ENCODE results near the gene TEX50. TPM values are rescaled to one million over a fixed set of nuclear protein-coding genes. Genes with fewer than 3 reads are reported as not detected.
"Not testable (repeated sequence)": the region's sequence is repeated elsewhere in the genome, so short reads cannot be mapped to it uniquely, and the experiment has no call there.

TEX50 gene
- total and polyA plus RNA-seq, 2 experiments from 2014 or later = not detected

DNA sequence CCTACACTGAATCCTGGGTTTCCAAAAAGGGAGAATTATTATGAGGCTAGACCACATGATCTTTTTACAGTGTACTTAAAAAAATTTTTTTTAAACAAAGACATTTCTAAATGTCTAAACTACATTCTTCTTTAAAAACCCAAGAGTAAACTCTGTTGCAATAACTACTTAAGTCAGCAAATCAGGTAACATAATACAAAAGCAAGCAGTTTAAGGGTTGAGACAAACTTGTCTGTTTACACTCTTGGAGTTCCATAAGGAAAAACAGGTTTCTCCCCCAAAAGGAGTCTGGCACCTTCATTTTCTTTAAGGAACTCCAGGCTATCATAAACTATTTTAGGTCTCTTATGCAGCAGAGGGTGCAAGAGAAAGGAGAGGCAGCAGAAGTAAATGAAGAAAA lies 47.0 kb downstream of the TEX50 start:
- Histone ChIP-seq H3K4me3 (no peak overlapping the region), H3K27me3 (replicated peaks; ENCODE audit: insufficient read depth) (no peaks in the 10 kb centered on the region), H3K9ac (no peak overlapping the region), H3F3A (ENCODE audit: insufficient read depth) (no peaks in the 10 kb centered on the region), H4K20me1 (ENCODE audit: insufficient read depth) (no peaks in the 10 kb centered on the region), H2AFZ (no peak overlapping the region), H3K9me3 (ENCODE audit: low read depth) (no peaks in the 10 kb centered on the region), H3K4me2 (ENCODE audit: unreplicated experiment) (no peak overlapping the region), H3K9me2 (ENCODE audit: insufficient read depth) (no peaks in the 10 kb centered on the region), H3K36me3 (ENCODE audit: low read depth) (no peaks in the 10 kb centered on the region), H3K79me2 (ENCODE audit: insufficient read depth) (no peaks in the 10 kb centered on the region), H3K4me1 (ENCODE audit: insufficient read depth) (no peaks in the 10 kb centered on the region), H3K27ac (no peak overlapping the region)
- TF ChIP-seq EZH2 (IDR thresholded peaks at IDR 0.05; ENCODE audit: insufficient read depth, poor library complexity, severe bottlenecking) (no peak), EZH2phosphoT487 (IDR thresholded peaks at IDR 0.05; ENCODE audit: insufficient read depth, low read depth) (no peak)
- no peak for DNase-seq
- in situ Hi-C loops (cut with MboI) = no loop called here

- H3K9me3 ChIP-seq (ENCODE audit: low read depth); in situ Hi-C loops (cut with MboI): not testable (repeated sequence)
- 66 to 71% methylated on average over 4 of the region's 4 CpGs for WGBS, 2 experiments (ENCODE audit: low coverage in 1 of 2, low lambda C conversion rate in 2 of 2, missing lambda C conversion rate in 2 of 2)
These were observed 48.7 kb downstream of the TEX50 start for GRCh38 chr1:173683838-173684237.

GRCh38 chr1:173685121-173685520 lies 50.0 kb downstream of the TEX50 start:
- H3K36me3 ChIP-seq (ENCODE audit: low read depth); H3K4me3 ChIP-seq; H3K9me3 ChIP-seq (ENCODE audit: low read depth); H4K20me1 ChIP-seq (ENCODE audit: insufficient read depth); H3K9ac ChIP-seq; H3K4me2 ChIP-seq (ENCODE audit: unreplicated experiment); H3K27me3 ChIP-seq (replicated peaks; ENCODE audit: insufficient read depth); H3K4me1 ChIP-seq (ENCODE audit: insufficient read depth); H3K27ac ChIP-seq; DNase-seq; in situ Hi-C loops (cut with MboI); H3K9me2 ChIP-seq (ENCODE audit: insufficient read depth); H3F3A ChIP-seq (ENCODE audit: insufficient read depth); H2AFZ ChIP-seq; H3K79me2 ChIP-seq (ENCODE audit: insufficient read depth): not testable (repeated sequence)
- WGBS, 2 experiments (ENCODE audit: low coverage in 1 of 2, low lambda C conversion rate in 2 of 2, missing lambda C conversion rate in 2 of 2) = 58 to 66% methylated on average over 3 of the region's 3 CpGs

More at GRCh38 chr1:173683838-173684237, 48.7 kb downstream of the TEX50 start:
- not testable (repeated sequence) for H3K9me2 ChIP-seq (ENCODE audit: insufficient read depth); H3K9ac ChIP-seq; H3F3A ChIP-seq (ENCODE audit: insufficient read depth); H4K20me1 ChIP-seq (ENCODE audit: insufficient read depth); H3K36me3 ChIP-seq (ENCODE audit: low read depth); H3K4me3 ChIP-seq; H3K27me3 ChIP-seq (replicated peaks; ENCODE audit: insufficient read depth); H3K27ac ChIP-seq; H3K79me2 ChIP-seq (ENCODE audit: insufficient read depth); DNase-seq; H3K4me2 ChIP-seq (ENCODE audit: unreplicated experiment); H3K4me1 ChIP-seq (ENCODE audit: insufficient read depth); H2AFZ ChIP-seq

Other genes with a start within 250 kb of the TEX50 start
- gene PRDX6, start 158.0 kb upstream of the TEX50 start, total RNA-seq (2014; rRNA removed; shearing (Covaris generic)) = 324 and 336 TPM in 2 replicates
- gene PRDX6, start 158.0 kb upstream of the TEX50 start, polyA plus RNA-seq (2016; fragmentation: Nextera tagmentation; extraction: Ambion mirVana) = 434 and 438 TPM in 2 replicates
- not detected in 2 replicates for gene SLC9C2, start 32.3 kb upstream of the TEX50 start, total RNA-seq (2014; rRNA removed; shearing (Covaris generic))
- gene SLC9C2, start 32.3 kb upstream of the TEX50 start, polyA plus RNA-seq (2016; fragmentation: Nextera tagmentation; extraction: Ambion mirVana) = not detected in 2 replicates
- gene ANKRD45, start 34.5 kb downstream of the TEX50 start, total RNA-seq (2014; rRNA removed; shearing (Covaris generic)) = not detected in 2 replicates
- 0.16 TPM in 1 of 2 replicates, not detected in the other for gene ANKRD45, start 34.5 kb downstream of the TEX50 start, polyA plus RNA-seq (2016; fragmentation: Nextera tagmentation; extraction: Ambion mirVana)
- gene KLHL20, start 79.6 kb downstream of the TEX50 start, total RNA-seq (2014; rRNA removed; shearing (Covaris generic)) = 25.5 and 27.9 TPM in 2 replicates
- 19.2 and 22.7 TPM in 2 replicates for gene KLHL20, start 79.6 kb downstream of the TEX50 start, polyA plus RNA-seq (2016; fragmentation: Nextera tagmentation; extraction: Ambion mirVana)
- gene DARS2, start 189.3 kb downstream of the TEX50 start, total RNA-seq (2014; rRNA removed; shearing (Covaris generic)) = 12.1 and 14.5 TPM in 2 replicates
- gene DARS2, start 189.3 kb downstream of the TEX50 start, polyA plus RNA-seq (2016; fragmentation: Nextera tagmentation; extraction: Ambion mirVana) = 11.0 and 12.1 TPM in 2 replicates
- 14.9 and 16.9 TPM in 2 replicates for gene CENPL, start 189.5 kb downstream of the TEX50 start, total RNA-seq (2014; rRNA removed; shearing (Covaris generic))
- 9.3 and 10.4 TPM in 2 replicates for gene CENPL, start 189.5 kb downstream of the TEX50 start, polyA plus RNA-seq (2016; fragmentation: Nextera tagmentation; extraction: Ambion mirVana)
- gene GAS5, start 232.7 kb downstream of the TEX50 start, total RNA-seq (2014; rRNA removed; shearing (Covaris generic)) = 344 and 358 TPM in 2 replicates
- gene GAS5, start 232.7 kb downstream of the TEX50 start, polyA plus RNA-seq (2016; fragmentation: Nextera tagmentation; extraction: Ambion mirVana) = 143 and 166 TPM in 2 replicates
- 4.2 and 5.6 TPM in 2 replicates for gene ZBTB37, start 233.0 kb downstream of the TEX50 start, total RNA-seq (2014; rRNA removed; shearing (Covaris generic))
- 0.90 and 0.96 TPM in 2 replicates for gene ZBTB37, start 233.0 kb downstream of the TEX50 start, polyA plus RNA-seq (2016; fragmentation: Nextera tagmentation; extraction: Ambion mirVana)

Data from GM23248 (cell line).